ENCODE measurements around the gene NT5M.
"Not testable (repeated sequence)": the region's sequence is repeated elsewhere in the genome, so short reads cannot be mapped to it uniquely, and the experiment has no call there.

Gene NT5M

DNA sequence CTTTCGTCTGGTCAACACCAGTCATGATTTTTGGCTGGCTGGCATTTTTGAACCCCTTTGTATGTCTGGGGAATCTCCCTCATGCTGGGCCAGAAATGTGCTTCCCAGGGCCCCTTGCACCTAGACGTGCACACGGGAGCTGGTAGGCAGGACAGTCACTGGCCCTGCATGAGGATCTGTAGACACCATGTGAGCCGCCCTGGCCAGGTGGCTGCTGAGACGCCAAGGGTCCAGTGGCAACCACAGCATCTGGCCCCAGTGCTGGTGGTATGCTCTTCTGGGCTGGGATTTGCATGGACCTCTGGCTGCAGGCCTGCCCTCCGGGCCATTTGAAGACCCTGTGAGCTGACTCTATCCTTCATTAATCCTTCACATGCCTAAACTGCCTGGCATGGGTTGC lies 67.5 kb downstream of the NT5M start:
- in situ Hi-C loops (cut with MboI; ENCODE audit: low sequenced_read_pairs) = no loop called here

DNA sequence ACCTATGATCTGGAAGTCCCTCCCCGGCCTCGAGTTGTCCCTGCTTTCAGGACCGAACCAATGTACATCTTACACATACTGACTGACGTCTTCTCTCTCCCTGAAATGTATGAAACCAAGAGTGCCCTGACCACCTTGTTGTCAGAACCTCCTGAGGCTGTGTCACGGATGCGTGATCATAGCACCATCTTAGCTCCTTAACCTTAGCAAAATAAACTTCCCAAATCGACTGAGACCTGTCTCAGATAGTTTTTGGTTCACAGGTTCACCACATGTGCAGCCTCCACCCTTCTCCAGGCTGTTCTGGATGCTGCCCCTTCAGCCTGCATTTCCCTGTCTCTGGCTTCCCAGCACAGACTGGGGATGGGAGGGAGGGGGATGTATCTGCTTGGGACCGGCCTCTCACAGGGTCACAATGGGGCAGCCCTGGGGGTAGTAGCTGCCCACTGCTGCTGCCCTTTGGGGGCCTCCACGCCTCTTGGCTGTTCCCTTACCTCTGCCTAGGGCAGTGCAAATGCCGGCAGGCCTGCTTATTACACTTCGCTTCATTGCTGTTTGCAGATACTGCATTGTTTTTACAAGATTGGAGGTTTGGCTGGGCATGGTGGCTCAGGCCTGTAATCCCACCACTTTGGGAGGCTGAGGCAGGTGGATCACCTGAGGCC lies 69.8 kb downstream of the NT5M start:
- in situ Hi-C loops (cut with MboI; ENCODE audit: low sequenced_read_pairs) = no loop called here

DNA sequence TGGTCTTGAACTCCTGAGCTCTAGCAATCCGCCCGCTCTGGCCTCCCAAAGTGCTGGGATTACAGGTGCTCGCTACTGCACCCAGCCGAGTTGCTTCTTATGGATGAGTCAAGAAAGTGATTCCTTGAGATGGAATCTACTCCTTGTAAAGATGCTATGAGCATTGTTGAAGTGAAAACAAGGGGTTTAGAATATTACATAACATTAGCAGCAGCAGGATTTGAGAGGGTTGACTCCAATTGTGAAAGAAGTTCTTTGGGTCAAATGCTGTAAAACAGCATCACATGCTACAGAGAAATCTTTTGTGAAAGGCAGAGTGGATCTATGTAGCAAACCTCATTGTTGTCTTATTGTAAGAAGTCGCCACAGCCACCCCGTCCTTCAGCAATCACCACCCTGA lies 72.7 kb downstream of the NT5M start:
- in situ Hi-C loops (cut with MboI; ENCODE audit: low sequenced_read_pairs) = no loop called here

DNA sequence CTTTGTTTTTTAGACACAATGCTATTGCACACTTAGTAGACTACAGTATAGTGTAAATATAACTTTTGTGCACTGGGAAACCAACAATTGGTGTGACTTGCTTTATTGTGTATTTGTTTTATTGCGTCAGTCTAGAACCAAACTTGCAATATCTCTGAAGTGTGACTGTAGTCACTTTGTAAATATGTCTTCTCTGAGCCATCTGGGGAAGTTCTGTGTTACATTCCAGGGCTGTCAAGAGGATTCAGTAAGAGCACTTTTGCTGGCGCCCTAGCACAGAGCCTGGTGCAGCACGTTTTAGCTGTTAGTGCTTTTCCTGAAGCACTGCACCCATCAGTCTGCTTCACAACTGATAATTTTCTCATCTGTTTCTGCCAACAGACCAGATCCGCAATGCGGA lies 73.2 kb downstream of the NT5M start:
- in situ Hi-C loops (cut with MboI; ENCODE audit: low sequenced_read_pairs) = no loop called here

DNA sequence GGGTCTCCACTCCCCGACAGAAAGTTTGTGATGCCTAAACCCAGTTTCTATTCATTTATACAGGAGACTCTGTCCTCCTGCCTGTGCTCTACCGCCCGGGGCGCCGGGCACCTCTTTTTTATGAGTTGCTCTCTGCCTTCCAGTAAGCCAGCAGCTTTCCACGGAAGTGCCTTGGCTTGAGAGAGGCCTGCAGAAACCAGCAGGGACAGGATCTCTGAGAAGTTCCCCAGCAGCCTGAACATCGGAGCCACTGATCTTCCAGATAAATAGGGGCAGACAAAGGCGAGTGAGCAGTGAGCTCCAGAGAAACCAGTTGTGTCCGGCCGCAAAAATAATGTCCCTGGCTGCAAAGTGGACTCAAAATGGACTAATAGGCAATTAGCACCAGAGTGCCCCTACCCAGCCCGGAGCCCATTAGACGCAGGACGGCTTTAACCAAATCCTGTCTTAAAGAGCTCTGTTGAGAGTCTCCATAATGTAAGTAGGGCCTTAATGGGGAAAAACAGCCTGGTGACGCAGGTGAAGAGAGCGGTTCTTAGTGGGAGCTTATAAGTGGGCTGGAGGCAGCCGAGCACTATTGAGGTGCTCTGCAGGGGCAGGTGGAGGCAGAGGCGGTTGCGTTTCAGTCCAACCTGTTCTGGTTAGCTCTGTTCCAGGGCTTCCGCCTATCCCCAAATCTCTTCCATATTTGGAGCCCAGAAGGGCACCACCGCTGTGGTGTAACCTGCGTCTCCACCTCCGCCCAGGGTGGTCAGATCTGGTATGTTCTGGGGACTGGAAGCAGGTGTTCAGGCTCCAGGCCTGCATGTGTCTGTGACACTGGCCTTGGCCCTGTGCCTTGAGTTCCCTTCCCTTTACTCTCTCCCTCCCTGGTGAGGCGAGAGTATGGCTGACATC lies 74.1 kb downstream of the NT5M start:
- in situ Hi-C loops (cut with MboI; ENCODE audit: low sequenced_read_pairs) = no loop called here

DNA sequence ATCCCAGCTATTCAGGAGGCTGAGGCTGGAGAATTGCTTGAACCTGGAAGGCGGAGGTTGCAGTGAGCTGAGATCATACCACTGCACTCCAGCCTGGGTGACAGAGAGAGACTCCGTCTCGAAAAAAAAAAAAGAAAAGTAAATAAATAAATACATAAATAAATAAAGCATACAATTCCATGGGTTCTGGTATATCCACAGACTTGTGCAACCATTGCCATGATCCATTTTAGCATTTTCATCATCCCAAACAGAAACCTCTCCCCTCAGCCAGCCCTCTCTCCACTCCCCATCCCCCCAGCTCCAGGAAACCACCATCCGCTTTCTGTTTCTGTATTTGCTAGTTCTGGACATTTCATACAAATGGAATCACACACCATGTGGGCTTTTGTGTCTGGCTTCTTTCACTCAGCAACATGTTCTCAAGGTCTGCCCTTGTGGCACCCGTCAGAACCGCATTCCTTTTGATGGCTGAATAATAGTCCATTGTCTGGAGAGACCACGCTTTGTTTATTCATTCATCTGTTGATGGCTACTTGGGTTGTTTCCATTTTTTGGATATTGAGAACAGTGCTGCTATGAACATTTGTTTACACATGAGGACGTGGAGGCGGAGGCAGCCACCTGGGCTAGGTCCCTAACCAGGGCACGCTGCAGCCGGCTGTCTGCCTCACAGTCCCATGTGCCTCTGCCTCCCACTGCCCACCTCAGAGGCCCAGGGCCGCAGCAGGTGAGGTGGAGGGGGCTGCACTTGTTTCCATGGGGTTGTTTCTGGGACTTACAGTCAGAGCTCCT lies 76.2 kb downstream of the NT5M start:
- in situ Hi-C loops (cut with MboI; ENCODE audit: low sequenced_read_pairs) = no loop called here

DNA sequence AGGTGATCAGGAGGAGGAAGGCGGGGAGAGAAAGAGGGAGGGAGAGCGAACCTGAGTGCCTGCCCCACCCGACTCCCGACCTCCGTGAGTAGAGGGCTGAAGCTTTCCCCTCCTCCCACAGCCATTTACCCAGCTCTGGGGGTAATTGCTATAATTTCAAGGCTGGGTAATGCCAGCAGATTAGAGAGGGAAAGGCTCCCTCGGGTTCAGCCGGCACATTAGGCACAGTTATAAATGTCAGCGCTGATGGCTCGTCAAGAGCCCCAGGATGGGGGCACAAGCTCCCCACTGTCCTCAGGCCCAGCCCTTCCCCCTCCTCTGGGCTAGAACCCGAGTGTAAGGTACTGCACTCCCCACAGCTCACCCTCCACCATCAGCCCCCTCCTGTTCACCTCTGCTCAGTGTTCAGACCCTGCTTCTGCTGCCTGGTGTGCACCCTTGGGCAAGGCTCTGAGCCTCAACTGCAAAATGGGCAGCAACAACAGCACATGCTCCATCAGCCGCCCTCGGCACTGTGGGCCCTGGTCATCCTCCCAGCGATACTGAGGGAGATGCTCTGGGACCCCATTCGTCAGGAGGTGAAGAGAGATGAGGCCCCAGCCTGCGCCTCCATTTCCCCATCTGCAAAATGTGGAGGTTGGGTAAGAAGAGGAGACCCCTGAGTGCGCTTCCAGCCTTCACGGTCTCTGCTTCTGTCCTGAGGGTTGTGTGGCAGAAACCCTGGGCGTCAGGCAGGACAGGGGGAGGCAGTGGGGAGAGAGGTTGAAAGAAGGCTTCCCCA lies 77.2 kb downstream of the NT5M start:
- in situ Hi-C loops (cut with MboI; ENCODE audit: low sequenced_read_pairs) = no loop called here

DNA sequence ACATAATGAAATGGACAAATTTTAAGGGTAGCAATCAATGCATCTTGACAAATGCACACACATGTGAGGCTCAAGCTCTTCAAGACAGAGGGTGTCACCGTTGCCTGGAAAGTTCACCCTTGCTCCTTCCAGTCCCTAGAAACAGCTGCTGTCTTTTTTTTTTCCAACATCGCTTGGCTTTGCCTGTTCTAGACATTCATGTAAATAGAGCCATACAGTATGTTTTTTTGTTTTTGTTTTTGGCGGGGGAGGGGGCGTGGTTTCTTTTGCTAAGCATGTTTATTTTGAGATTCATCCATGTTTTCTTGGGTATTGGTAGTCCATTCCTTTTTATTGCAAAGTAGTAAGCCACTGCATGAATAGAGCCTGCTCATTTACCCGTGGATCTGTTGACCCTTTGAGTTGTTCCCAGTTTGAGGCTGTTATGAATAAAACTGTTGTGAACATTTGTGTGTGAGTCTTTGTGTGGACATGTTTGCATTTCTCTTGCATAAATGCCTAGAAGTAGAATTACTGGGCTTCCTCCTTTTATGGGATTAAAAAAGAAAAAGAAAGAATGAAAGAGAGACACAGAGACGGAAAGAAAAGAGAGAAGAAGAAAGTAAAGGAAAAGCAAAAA lies 78.4 kb downstream of the NT5M start:
- in situ Hi-C loops (cut with MboI; ENCODE audit: low sequenced_read_pairs) = no loop called here

DNA sequence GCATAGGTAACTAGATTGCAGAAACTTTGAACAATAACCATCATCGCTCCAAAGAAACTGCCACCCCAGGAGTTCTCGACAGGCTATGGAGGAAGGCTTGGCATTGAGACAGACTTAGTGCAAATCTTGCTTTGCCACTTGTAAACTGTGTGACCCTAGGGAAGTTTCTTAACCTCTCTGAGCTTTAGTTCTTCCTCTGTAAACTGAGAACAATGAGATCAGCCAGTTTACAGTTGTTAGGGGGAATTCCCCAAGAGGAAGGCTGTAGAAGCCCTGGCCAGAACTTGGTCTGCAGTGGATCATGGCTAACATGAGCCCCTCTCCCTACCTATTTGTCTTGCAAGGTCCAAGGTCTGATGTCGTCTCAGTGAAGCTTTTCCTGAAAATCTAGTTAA lies 78.9 kb downstream of the NT5M start:
- in situ Hi-C loops (cut with MboI; ENCODE audit: low sequenced_read_pairs) = no loop called here

DNA sequence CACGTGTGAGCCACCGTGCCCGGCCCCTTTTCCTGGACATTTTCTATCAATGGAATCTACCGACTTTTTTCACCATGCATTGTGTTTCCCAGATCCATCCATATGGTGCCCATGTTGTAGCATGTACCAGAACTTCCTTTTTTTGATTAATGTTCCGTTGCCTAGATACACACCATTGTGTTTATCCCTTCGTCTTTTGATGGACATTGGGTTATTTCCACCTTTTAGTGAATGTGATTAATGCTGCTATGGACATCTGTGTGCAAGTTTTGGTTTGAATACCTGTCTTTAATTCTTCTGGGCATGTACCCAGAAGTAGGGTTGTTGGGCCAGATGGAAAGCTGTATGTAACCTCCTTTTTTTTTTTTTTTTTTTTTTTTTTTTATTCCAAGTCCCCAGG lies 79.8 kb downstream of the NT5M start:
- in situ Hi-C loops (cut with MboI; ENCODE audit: low sequenced_read_pairs) = no loop called here

DNA sequence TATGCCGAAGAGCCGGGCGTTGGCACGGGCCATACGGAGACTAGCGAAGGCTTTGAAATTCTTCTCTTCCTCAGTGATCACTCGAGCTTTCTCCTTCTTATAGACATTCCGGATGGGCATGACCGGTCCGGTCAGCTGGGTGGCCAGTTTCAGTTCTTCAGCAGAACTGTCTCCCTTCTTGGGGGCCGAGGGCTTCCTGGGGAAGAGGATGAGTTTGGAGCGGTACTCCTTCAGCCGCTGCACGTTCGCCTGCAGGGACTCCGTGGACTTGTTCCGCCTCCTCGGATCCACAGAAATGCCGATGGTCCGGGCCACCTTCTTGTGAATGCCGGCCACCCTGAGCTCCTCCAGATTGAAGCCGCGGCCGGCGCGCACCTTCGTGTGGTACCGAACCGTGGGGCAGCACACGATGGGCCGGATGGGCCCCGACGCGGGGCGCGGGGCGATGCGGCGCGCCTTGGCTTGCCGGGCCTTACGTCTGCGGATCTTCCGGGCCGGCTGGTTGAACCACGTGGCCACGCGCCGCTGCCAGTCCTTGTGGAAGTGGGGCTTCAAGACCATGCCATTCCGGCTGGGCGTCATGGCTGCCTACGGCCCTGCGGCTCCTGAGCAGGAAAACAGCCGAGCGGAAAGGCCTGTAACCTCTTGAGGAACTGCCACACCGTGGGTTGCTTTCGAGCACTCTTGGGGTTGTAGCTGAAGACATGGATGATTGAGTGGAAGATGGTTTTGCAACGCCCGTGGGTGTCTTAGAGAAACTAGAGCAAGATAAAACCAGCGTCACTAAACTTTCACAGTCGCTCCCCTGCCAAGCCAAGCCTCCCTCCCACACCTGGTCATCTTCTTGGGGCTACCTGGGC lies 80.5 kb downstream of the NT5M start:
- in situ Hi-C loops (cut with MboI; ENCODE audit: low sequenced_read_pairs) = not testable (repeated sequence)

DNA sequence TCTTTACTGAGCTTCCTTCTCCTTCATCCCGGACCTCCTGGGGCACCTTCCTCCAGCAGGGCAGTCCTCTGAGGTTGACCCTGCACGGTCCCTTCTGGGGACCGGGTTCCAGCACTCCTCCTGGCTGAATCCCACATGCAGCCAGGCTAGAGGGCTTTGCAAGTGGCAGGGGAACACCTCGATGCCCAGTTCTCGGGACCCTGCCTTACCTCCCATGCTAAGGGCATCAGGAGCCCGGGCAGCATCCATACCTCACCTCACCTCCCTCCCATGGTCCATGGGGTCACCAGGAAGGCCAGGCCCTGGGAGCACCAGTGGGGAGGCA lies 81.1 kb downstream of the NT5M start:
- in situ Hi-C loops (cut with MboI; ENCODE audit: low sequenced_read_pairs) = no loop called here

DNA sequence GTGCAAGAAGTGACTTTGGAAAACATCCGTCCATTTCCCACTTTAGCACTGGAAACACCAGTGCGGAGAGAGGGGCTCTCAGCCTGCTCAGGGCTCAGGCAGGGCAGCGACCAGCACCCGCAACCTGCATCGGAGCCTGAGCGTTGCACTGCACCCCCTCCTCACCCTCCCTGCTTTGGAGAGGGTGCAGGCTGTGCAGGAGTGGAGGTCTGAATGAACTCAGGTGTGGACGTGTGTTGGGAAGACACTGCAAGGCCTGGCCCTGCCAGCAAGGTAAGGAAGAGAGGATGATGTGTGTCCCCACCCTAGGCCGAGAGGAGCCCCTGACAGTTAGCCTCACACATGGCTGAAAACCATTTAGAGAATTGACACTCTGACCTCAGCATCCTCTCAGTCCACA lies 81.8 kb downstream of the NT5M start:
- in situ Hi-C loops (cut with MboI; ENCODE audit: low sequenced_read_pairs) = no loop called here

DNA sequence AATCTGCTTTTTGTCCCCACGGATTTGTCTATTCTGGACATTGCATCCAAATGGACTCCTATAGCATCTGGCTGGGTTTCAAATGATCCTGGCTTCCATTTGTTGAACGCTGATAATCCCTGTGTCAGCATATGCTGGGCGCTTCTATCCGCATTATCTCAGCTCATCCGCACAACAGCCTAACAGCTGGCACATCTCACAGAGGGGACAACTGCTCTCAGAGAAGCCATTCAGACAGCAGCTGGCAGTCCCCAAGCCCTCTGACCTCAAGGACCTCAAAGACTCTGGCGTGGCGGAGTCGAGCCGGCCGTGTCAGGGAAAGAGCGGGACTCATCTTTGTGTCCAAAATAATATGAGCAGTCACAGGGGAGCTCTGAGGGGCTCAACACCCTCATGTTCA lies 82.3 kb downstream of the NT5M start:
- in situ Hi-C loops (cut with MboI; ENCODE audit: low sequenced_read_pairs) = no loop called here

DNA sequence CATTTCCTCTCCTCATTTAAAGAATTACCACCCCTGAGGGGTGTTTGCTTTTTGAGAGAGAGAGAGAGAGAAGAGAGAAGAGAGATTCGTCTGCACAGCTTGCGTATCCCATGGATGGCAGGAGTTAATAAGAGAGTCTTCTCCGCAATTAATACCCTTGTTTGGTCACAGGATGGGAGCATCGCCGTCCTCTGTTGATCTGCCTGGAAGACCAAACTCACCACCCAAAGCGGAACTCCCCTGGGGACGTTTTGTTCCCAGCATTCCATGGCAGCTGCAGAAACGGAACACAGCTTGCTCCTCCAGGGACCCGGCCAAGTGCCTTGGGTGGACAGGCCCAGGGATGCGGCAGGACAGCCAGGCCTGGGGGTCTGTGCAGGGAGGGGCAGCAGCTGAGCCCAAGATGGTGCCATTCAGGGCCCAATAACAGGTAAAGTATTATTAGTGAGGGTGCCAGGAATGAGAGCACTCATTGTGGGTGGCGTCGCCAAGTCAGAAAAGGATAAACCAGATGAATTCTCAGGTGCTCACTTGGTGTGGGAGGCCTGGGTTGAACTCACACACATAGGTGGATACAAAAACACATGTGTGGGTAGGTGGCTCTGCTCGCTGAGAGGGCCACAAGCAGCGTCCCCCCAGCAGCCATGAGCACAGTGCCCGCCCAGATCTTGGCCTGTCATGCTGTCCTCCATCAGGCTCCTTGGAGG lies 83.1 kb downstream of the NT5M start:
- in situ Hi-C loops (cut with MboI; ENCODE audit: low sequenced_read_pairs) = no loop called here

DNA sequence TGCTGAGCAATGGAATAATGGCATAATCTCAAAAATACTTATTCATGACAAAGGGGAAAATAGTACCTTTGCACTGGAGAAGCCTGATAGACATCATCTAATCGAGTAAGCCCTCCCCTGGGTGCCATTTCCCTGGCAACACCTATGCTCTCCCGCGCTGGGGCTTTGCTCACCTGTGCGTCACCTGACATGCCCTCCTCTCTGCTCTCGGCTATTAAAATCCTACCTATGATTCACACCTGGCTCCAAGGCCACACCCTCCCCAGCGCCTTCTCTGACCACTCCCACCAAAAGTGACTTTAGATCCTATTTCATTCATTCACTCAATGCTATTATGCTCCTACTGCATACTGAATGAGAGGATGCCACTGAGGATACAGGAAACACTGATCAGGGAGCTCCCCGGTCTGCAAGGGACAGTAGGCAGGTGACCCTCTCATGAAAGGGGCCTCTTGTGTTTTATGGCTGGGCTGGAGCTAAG lies 83.9 kb downstream of the NT5M start:
- in situ Hi-C loops (cut with MboI; ENCODE audit: low sequenced_read_pairs) = no loop called here

DNA sequence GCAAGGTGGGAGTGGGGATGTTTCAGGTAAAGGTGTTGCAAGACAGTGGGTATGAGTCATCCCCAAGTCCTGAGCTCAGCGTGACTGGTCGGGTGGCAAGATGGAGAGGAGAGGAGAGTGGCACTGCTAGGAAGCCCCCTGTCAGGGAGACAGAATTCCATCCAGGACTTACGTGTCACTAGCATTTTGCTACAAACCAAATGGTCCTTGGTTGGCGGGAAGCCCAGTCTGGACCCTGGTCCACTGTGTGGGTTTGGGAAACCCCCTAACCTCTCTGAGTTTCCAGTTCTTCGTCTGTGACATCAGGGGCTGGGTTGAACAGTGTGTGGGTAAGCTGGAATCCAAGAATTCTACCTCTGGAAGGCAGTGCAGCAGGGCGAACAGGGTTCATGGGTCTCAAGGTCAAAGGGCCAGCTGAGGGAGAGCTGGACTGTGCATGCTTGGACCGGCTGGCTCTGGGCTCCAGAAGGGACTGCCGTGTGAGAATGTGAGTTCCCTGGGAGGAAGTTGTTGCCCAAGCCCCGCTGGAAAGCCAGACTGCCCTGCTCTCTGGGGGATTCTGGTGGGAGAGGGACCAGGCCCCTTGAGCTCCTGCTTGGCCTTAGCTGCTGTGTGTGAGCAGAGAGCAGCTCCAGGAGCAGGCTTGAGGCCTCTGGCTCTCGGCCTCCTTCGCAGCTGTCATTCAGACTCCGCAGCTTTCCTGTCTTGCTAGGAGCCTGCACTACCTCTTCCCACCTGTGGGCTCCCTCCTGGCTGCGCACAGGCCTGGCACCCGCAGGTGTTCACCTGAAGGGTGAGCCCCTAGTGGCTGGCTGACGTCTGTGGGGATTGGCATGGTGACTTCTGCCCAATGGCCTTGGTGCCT lies 84.6 kb downstream of the NT5M start:
- in situ Hi-C loops (cut with MboI; ENCODE audit: low sequenced_read_pairs) = no loop called here
